HepG2 (cell line): Measurements from ENCODE around the gene DHRS4L2. TPM values are rescaled to one million over a fixed set of nuclear protein-coding genes. Genes with fewer than 3 reads are reported as not detected.

Experiments
- ASH2L ChIP-seq: fragments of 300-600, 200-600 bp; sonication (generic); IDR thresholded peaks from 2 replicates; pipeline ENCODE4 v1.7.0; 2017; ENCODE audit warnings: low read depth, mild to moderate bottlenecking, moderate library complexity, mixed read lengths, low read length; ENCODE audit not compliant: insufficient read length
- FOXP1 ChIP-seq, 2 experiments: fragments of 450-650 bp in 1 of 2; IDR thresholded peaks; 2 replicates each; pipeline ENCODE4 v1.6.1; 2017 to 2018; ENCODE audit warnings: antibody characterized with exemption in 1 of 2
- KDM3A ChIP-seq: IDR thresholded peaks from 2 replicates; pipeline ENCODE4 v1.6.1; 2018; ENCODE audit warnings: low read depth, missing compliant biosample characterization
- KMT2B ChIP-seq: IDR thresholded peaks from 2 replicates; pipeline ENCODE4 v1.6.1; 2016; ENCODE audit warnings: missing genetic modification reagents, missing compliant biosample characterization
- NCOR1 ChIP-seq: fragments of 200-600 bp; sonication (generic); IDR thresholded peaks from 2 replicates; pipeline ENCODE4 v1.7.0; 2017; ENCODE audit warnings: antibody characterized with exemption, low read length, borderline replicate concordance
- RAD51 ChIP-seq: fragments of 450-650 bp; IDR thresholded peaks from 2 replicates; pipeline ENCODE4 v1.6.1; 2016; ENCODE audit warnings: borderline replicate concordance
- SALL1 ChIP-seq: sonication (generic); formaldehyde crosslinking; IDR thresholded peaks from 2 replicates; pipeline ENCODE4 v1.8.0; 2022; ENCODE audit warnings: mild to moderate bottlenecking, missing genetic modification reagents
- SIN3A ChIP-seq: IDR thresholded peaks from 2 replicates; pipeline ENCODE4 v1.6.1; 2011; ENCODE audit warnings: low read depth, mild to moderate bottlenecking, control low read depth, low read length, borderline replicate concordance
- ZNF343 ChIP-seq: sonication (generic); formaldehyde crosslinking; IDR thresholded peaks from 2 replicates; pipeline ENCODE4 v1.4.0; 2020; ENCODE audit warnings: mild to moderate bottlenecking, missing genetic modification reagents
- ZNF557 ChIP-seq: sonication (generic); formaldehyde crosslinking; IDR thresholded peaks from 2 replicates; pipeline ENCODE4 v1.4.0; 2020; ENCODE audit warnings: missing genetic modification reagents
- ZNF713 ChIP-seq: sonication (generic); formaldehyde crosslinking; IDR thresholded peaks from 2 replicates; pipeline ENCODE4 v1.4.0; 2020; ENCODE audit warnings: mild to moderate bottlenecking, missing genetic modification reagents
- ZNF773 ChIP-seq: sonication (generic); formaldehyde crosslinking; IDR thresholded peaks from 2 replicates; pipeline ENCODE4 v1.4.0; 2020; ENCODE audit warnings: missing genetic modification reagents, borderline replicate concordance
- ZNF780A ChIP-seq: sonication (generic); formaldehyde crosslinking; IDR thresholded peaks from 2 replicates; pipeline ENCODE4 v1.8.0; 2022; ENCODE audit warnings: mild to moderate bottlenecking, missing genetic modification reagents, moderate library complexity
- ZNF83 ChIP-seq: sonication (generic); formaldehyde crosslinking; IDR thresholded peaks from 2 replicates; pipeline ENCODE4 v1.4.0; 2020; ENCODE audit warnings: missing genetic modification reagents, mild to moderate bottlenecking, borderline replicate concordance
- polyA plus RNA-seq, 8 experiments: library from polyadenylated mRNA; depleted of rRNA in 3 of 8; stranded (reverse) in 7 of 8; unstranded in 1 of 8; fragments of >200 nt; fragmentation: Illumina TruSeq in 4 of 8; extraction: Trizol in 4 of 8; gene quantifications; 2 replicates each; pipeline versions ENCODE4 v1.2.1 to v1.2.3, GENCODE V29; 2011 to 2016; ENCODE audit warnings: low read depth in 4 of 8, missing spikeins in 1 of 8, mixed read lengths in 1 of 8; ENCODE audit not compliant: insufficient read depth in 1 of 8
- total RNA-seq, 5 experiments: library from RNA; depleted of rRNA; stranded (reverse); fragments of >200 nt; fragmentation: Illumina TruSeq; extraction: Trizol; gene quantifications; 2 replicates each; pipeline ENCODE4 v1.2.3, GENCODE V29; 2016; ENCODE audit warnings: low read depth in 1 of 5
- TF ChIP-seq, protein P1 (sequence below): sonication (generic); formaldehyde crosslinking; IDR thresholded peaks from 2 replicates; pipeline ENCODE4 v1.9.0; 2022; ENCODE audit warnings: low read depth, missing genetic modification reagents
- TF ChIP-seq, protein P2 (sequence below): sonication (generic); formaldehyde crosslinking; IDR thresholded peaks from 2 replicates; pipeline ENCODE4 v1.8.0; 2022; ENCODE audit warnings: mild to moderate bottlenecking, missing genetic modification reagents, moderate library complexity
- TF ChIP-seq, protein P3 (sequence below): sonication (generic); formaldehyde crosslinking; IDR thresholded peaks from 2 replicates; pipeline ENCODE4 v1.5.0; 2020; ENCODE audit warnings: missing genetic modification reagents
- TF ChIP-seq, protein P4 (sequence below): sonication (generic); formaldehyde crosslinking; IDR thresholded peaks from 2 replicates; pipeline ENCODE4 v1.5.0; 2020; ENCODE audit warnings: mild to moderate bottlenecking, missing genetic modification reagents
- TF ChIP-seq, protein P5 (sequence below): sonication (generic); formaldehyde crosslinking; IDR thresholded peaks from 2 replicates; pipeline ENCODE4 v1.5.0; 2020; ENCODE audit warnings: mild to moderate bottlenecking, low read depth, missing genetic modification reagents, borderline replicate concordance
- TF ChIP-seq, protein P6 (sequence below): sonication (generic); formaldehyde crosslinking; IDR thresholded peaks from 2 replicates; pipeline ENCODE4 v1.4.0; 2020; ENCODE audit warnings: missing genetic modification reagents, borderline replicate concordance

Gene DHRS4L2
- total and polyA plus RNA-seq, 2 of the 13 experiments (the other 11 are each of a cell fraction or from before 2014, with no cell fraction given), result 24.7 to 38.2 TPM

DNA sequence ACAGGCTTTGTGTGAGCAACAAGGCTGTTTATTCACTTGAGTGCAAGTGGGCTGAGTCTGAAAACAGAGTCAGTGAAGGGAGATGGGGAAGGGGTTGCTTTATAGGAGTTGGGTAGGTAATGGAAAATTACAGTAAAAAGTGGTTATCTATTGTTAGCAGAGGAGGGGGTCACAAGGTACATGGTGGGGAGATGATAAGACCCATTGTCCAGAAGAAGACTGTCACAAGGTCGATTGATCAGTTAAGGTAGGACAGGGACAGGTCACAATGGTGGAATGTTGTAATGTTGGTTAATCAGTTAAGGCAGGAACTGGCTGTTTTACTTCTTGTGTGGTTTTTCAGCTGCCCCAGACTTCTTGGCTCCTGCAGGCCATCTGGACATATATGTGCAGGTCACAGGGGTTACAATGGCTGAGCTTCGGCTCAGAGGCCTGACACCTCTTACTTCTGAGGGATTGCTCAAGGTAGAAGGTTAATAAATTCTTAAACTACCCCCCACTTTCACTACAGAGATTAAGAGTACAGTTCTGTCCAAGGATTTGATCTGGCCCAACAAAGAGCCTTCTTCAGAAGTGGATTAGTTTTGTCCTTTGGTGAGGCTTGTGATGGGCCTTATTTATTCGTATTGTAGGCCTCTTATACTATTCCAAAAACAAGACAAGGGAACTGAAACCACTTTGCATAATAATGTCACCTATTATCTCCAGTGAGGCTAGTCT, 49.0 kb upstream of the DHRS4L2 start (continued):
- TF ChIP-seq, protein P1, sequence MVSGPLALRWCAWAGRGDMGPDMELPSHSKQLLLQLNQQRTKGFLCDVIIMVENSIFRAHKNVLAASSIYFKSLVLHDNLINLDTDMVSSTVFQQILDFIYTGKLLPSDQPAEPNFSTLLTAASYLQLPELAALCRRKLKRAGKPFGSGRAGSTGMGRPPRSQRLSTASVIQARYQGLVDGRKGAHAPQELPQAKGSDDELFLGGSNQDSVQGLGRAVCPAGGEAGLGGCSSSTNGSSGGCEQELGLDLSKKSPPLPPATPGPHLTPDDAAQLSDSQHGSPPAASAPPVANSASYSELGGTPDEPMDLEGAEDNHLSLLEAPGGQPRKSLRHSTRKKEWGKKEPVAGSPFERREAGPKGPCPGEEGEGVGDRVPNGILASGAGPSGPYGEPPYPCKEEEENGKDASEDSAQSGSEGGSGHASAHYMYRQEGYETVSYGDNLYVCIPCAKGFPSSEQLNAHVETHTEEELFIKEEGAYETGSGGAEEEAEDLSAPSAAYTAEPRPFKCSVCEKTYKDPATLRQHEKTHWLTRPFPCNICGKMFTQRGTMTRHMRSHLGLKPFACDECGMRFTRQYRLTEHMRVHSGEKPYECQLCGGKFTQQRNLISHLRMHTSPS (CRISPR knock-in tag), result no peak
- TF ChIP-seq KMT2B (CRISPR knock-in tag) (no peak), ASH2L (no peak), ZNF713 (CRISPR knock-in tag) (no peak), SIN3A (no peak), FOXP1 (IDR thresholded peaks at IDR 0.05) (0 out of 2 replicates have a peak, but pooled peaks have one; percentile 28), FOXP1 (CRISPR knock-in tag; IDR thresholded peaks at IDR 0.05) (no peak), SALL1 (CRISPR knock-in tag) (peak; percentile 51; the same call in 1 of the 2 replicates), KDM3A (no peak), ZNF557 (CRISPR knock-in tag) (no peak), ZNF780A (CRISPR knock-in tag) (no peak), ZNF343 (CRISPR knock-in tag) (no peak), ZNF773 (CRISPR knock-in tag) (no peak), NCOR1 (no peak; the same call in none of the 2 replicates), RAD51 (peak; percentile 23; the same call in 1 of the 2 replicates), ZNF83 (CRISPR knock-in tag) (no peak)
- TF ChIP-seq, protein P2, sequence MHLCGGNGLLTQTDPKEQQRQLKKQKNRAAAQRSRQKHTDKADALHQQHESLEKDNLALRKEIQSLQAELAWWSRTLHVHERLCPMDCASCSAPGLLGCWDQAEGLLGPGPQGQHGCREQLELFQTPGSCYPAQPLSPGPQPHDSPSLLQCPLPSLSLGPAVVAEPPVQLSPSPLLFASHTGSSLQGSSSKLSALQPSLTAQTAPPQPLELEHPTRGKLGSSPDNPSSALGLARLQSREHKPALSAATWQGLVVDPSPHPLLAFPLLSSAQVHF (CRISPR knock-in tag), result no peak
- TF ChIP-seq, protein P3, sequence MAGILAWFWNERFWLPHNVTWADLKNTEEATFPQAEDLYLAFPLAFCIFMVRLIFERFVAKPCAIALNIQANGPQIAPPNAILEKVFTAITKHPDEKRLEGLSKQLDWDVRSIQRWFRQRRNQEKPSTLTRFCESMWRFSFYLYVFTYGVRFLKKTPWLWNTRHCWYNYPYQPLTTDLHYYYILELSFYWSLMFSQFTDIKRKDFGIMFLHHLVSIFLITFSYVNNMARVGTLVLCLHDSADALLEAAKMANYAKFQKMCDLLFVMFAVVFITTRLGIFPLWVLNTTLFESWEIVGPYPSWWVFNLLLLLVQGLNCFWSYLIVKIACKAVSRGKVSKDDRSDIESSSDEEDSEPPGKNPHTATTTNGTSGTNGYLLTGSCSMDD, result no peak
- TF ChIP-seq, protein P4, sequence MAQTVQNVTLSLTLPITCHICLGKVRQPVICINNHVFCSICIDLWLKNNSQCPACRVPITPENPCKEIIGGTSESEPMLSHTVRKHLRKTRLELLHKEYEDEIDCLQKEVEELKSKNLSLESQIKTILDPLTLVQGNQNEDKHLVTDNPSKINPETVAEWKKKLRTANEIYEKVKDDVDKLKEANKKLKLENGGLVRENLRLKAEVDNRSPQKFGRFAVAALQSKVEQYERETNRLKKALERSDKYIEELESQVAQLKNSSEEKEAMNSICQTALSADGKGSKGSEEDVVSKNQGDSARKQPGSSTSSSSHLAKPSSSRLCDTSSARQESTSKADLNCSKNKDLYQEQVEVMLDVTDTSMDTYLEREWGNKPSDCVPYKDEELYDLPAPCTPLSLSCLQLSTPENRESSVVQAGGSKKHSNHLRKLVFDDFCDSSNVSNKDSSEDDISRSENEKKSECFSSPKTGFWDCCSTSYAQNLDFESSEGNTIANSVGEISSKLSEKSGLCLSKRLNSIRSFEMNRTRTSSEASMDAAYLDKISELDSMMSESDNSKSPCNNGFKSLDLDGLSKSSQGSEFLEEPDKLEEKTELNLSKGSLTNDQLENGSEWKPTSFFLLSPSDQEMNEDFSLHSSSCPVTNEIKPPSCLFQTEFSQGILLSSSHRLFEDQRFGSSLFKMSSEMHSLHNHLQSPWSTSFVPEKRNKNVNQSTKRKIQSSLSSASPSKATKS (CRISPR knock-in tag), result no peak
- TF ChIP-seq, protein P5, sequence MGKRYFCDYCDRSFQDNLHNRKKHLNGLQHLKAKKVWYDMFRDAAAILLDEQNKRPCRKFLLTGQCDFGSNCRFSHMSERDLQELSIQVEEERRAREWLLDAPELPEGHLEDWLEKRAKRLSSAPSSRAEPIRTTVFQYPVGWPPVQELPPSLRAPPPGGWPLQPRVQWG (CRISPR knock-in tag), result no peak
- TF ChIP-seq, protein P6, sequence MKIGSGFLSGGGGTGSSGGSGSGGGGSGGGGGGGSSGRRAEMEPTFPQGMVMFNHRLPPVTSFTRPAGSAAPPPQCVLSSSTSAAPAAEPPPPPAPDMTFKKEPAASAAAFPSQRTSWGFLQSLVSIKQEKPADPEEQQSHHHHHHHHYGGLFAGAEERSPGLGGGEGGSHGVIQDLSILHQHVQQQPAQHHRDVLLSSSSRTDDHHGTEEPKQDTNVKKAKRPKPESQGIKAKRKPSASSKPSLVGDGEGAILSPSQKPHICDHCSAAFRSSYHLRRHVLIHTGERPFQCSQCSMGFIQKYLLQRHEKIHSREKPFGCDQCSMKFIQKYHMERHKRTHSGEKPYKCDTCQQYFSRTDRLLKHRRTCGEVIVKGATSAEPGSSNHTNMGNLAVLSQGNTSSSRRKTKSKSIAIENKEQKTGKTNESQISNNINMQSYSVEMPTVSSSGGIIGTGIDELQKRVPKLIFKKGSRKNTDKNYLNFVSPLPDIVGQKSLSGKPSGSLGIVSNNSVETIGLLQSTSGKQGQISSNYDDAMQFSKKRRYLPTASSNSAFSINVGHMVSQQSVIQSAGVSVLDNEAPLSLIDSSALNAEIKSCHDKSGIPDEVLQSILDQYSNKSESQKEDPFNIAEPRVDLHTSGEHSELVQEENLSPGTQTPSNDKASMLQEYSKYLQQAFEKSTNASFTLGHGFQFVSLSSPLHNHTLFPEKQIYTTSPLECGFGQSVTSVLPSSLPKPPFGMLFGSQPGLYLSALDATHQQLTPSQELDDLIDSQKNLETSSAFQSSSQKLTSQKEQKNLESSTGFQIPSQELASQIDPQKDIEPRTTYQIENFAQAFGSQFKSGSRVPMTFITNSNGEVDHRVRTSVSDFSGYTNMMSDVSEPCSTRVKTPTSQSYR (CRISPR knock-in tag), result peak; percentile 45; the same call in 1 of the 2 replicates
